HEK293 (cell line): Measurements from ENCODE around the gene UPK3A.

Experiments
- EGR2 ChIP-seq: fragments of 450-650 bp; formaldehyde crosslinking; IDR thresholded peaks from 2 replicates; pipeline ENCODE4 v1.5.1; 2016; ENCODE audit warnings: low read depth, missing biosample characterization, missing genetic modification characterization
- GLI2 ChIP-seq: fragments of 450-650 bp; formaldehyde crosslinking; IDR thresholded peaks from 2 replicates; pipeline ENCODE4; 2017; ENCODE audit warnings: missing biosample characterization, missing genetic modification characterization, low read depth, borderline replicate concordance
- GLI4 ChIP-seq: fragments of 450-650 bp; formaldehyde crosslinking; IDR thresholded peaks from 2 replicates; pipeline ENCODE4 v1.5.1; 2016; ENCODE audit warnings: missing biosample characterization, missing genetic modification characterization
- GLIS1 ChIP-seq: fragments of 450-650 bp; formaldehyde crosslinking; IDR thresholded peaks from 2 replicates; pipeline ENCODE4 v1.5.1; 2016; ENCODE audit warnings: missing biosample characterization, missing genetic modification characterization
- HOXC10 ChIP-seq: sonication (generic); formaldehyde crosslinking; IDR thresholded peaks from 2 replicates; pipeline ENCODE4 v1.8.1; 2023; ENCODE audit warnings: mild to moderate bottlenecking, missing genetic modification reagents
- HOXD13 ChIP-seq: sonication (generic); formaldehyde crosslinking; IDR thresholded peaks from 2 replicates; pipeline ENCODE4 v1.8.0; 2022; ENCODE audit warnings: missing genetic modification reagents, borderline replicate concordance
- KLF1 ChIP-seq: fragments of 450-650 bp; formaldehyde crosslinking; IDR thresholded peaks from 2 replicates; pipeline ENCODE4 v1.5.1; 2016; ENCODE audit warnings: missing biosample characterization, missing genetic modification characterization
- PRDM1 ChIP-seq: fragments of 450-650 bp; formaldehyde crosslinking; IDR thresholded peaks from 2 replicates; pipeline ENCODE4; 2016; ENCODE audit warnings: missing biosample characterization, missing genetic modification characterization
- RBAK ChIP-seq: fragments of 450-650 bp; formaldehyde crosslinking; IDR thresholded peaks from 2 replicates; pipeline ENCODE4 v1.5.1; 2016; ENCODE audit warnings: missing biosample characterization, missing genetic modification characterization
- REPIN1 ChIP-seq: fragments of 450-650 bp; formaldehyde crosslinking; IDR thresholded peaks from 2 replicates; pipeline ENCODE4 v1.5.1; 2017; ENCODE audit warnings: missing biosample characterization, missing genetic modification characterization, low read depth
- TCF7L2 ChIP-seq: IDR thresholded peaks from 2 replicates; pipeline ENCODE4 v1.6.1; 2011; ENCODE audit warnings: low read depth, mild to moderate bottlenecking, inconsistent platforms, low read length, moderate library complexity, borderline replicate concordance
- ZFP3 ChIP-seq: fragments of 450-650 bp; formaldehyde crosslinking; IDR thresholded peaks from 2 replicates; pipeline ENCODE4 v1.5.1; 2016; ENCODE audit warnings: low read depth, missing biosample characterization, missing genetic modification characterization
- ZNF10 ChIP-seq: fragments of 450-650 bp; formaldehyde crosslinking; IDR thresholded peaks from 2 replicates; pipeline ENCODE4 v1.5.1; 2017; ENCODE audit warnings: missing biosample characterization, missing genetic modification characterization
- ZNF138 ChIP-seq: fragments of 450-650 bp; formaldehyde crosslinking; IDR thresholded peaks from 2 replicates; pipeline ENCODE4 v1.5.1; 2016; ENCODE audit warnings: missing biosample characterization, missing genetic modification characterization, borderline replicate concordance
- ZNF16 ChIP-seq: fragments of 450-650 bp; formaldehyde crosslinking; IDR thresholded peaks from 2 replicates; pipeline ENCODE4 v1.5.1; 2016; ENCODE audit warnings: low read depth, missing biosample characterization, missing genetic modification characterization
- ZNF169 ChIP-seq: fragments of 450-650 bp; formaldehyde crosslinking; IDR thresholded peaks from 2 replicates; pipeline ENCODE4 v1.5.1; 2016; ENCODE audit warnings: missing biosample characterization, missing genetic modification characterization
- ZNF174 ChIP-seq: fragments of 450-650 bp; formaldehyde crosslinking; IDR thresholded peaks from 2 replicates; pipeline ENCODE4 v1.5.0; 2017; ENCODE audit warnings: missing biosample characterization, mild to moderate bottlenecking, missing genetic modification characterization
- ZNF274 ChIP-seq, 2 experiments: fragments of 200-500 bp in 1 of 2; fragments of 450-650 bp in 1 of 2; sonication (Bioruptor generic) in 1 of 2; formaldehyde crosslinking in 1 of 2; IDR thresholded peaks; 2 replicates each; pipeline versions ENCODE4 v1.5.1 to v1.6.1; 2014 to 2016; ENCODE audit warnings: borderline replicate concordance in 1 of 2, inconsistent platforms in 1 of 2, low read length in 1 of 2, missing biosample characterization in 1 of 2, missing genetic modification characterization in 1 of 2
- ZNF366 ChIP-seq: fragments of 450-650 bp; formaldehyde crosslinking; conservative IDR thresholded peaks from 2 replicates; pipeline ENCODE4 v1.5.1; 2016; ENCODE audit warnings: missing biosample characterization, missing genetic modification characterization
- ZNF426 ChIP-seq: fragments of 450-650 bp; formaldehyde crosslinking; IDR thresholded peaks from 2 replicates; pipeline ENCODE4 v1.5.1; 2017; ENCODE audit warnings: missing biosample characterization, missing genetic modification characterization, mild to moderate bottlenecking, inconsistent platforms, moderate library complexity
- ZNF48 ChIP-seq: fragments of 450-650 bp; formaldehyde crosslinking; IDR thresholded peaks from 2 replicates; pipeline ENCODE4 v1.5.1; 2016; ENCODE audit warnings: missing biosample characterization, missing genetic modification characterization
- ZNF529 ChIP-seq: fragments of 450-650 bp; formaldehyde crosslinking; IDR thresholded peaks from 2 replicates; pipeline ENCODE4 v1.5.1; 2017; ENCODE audit warnings: missing genetic modification characterization, missing biosample characterization; ENCODE audit not compliant: insufficient replicate concordance
- ZNF530 ChIP-seq: fragments of 450-650 bp; formaldehyde crosslinking; IDR thresholded peaks from 2 replicates; pipeline ENCODE4 v1.5.1; 2016; ENCODE audit warnings: low read depth, missing biosample characterization, missing genetic modification characterization
- ZNF560 ChIP-seq: fragments of 450-650 bp; formaldehyde crosslinking; IDR thresholded peaks from 2 replicates; pipeline ENCODE4 v1.5.1; 2017; ENCODE audit warnings: missing biosample characterization, missing genetic modification characterization, borderline replicate concordance
- ZNF621 ChIP-seq: fragments of 450-650 bp; formaldehyde crosslinking; IDR thresholded peaks from 2 replicates; pipeline ENCODE4 v1.5.1; 2017; ENCODE audit warnings: missing biosample characterization, missing genetic modification characterization
- ZNF654 ChIP-seq: fragments of 450-650 bp; formaldehyde crosslinking; IDR thresholded peaks from 2 replicates; pipeline ENCODE4 v1.5.1; 2016; ENCODE audit warnings: low read depth, missing biosample characterization, missing genetic modification characterization
- ZNF677 ChIP-seq: fragments of 450-650 bp; IDR thresholded peaks from 2 replicates; pipeline ENCODE4 v1.5.0; 2018; ENCODE audit warnings: missing biosample characterization, mild to moderate bottlenecking, missing genetic modification characterization, moderate library complexity
- ZNF777 ChIP-seq: fragments of 450-650 bp; formaldehyde crosslinking; IDR thresholded peaks from 2 replicates; pipeline ENCODE4 v1.5.1; 2017; ENCODE audit warnings: missing biosample characterization, missing genetic modification characterization, borderline replicate concordance
- ZNF785 ChIP-seq: fragments of 450-650 bp; formaldehyde crosslinking; IDR thresholded peaks from 2 replicates; pipeline ENCODE4 v1.5.1; 2016; ENCODE audit warnings: missing biosample characterization, missing genetic modification characterization
- ZNF837 ChIP-seq: fragments of 450-650 bp; formaldehyde crosslinking; IDR thresholded peaks from 2 replicates; pipeline ENCODE4 v1.5.1; 2016; ENCODE audit warnings: missing biosample characterization, missing genetic modification characterization
- TF ChIP-seq, protein P1 (sequence below): fragments of 450-650 bp; IDR thresholded peaks from 2 replicates; pipeline ENCODE4 v1.5.1; 2018; ENCODE audit warnings: missing biosample characterization, missing genetic modification characterization
- TF ChIP-seq, protein P2 (sequence below): fragments of 450-650 bp; formaldehyde crosslinking; IDR thresholded peaks from 2 replicates; pipeline ENCODE4 v1.5.1; 2016; ENCODE audit warnings: missing biosample characterization, missing genetic modification characterization
- TF ChIP-seq, protein P3 (sequence below): fragments of 450-650 bp; formaldehyde crosslinking; IDR thresholded peaks from 2 replicates; pipeline ENCODE4 v1.5.1; 2017; ENCODE audit warnings: missing biosample characterization, missing genetic modification characterization
- TF ChIP-seq, protein P4 (sequence below): fragments of 450-650 bp; formaldehyde crosslinking; IDR thresholded peaks from 2 replicates; pipeline ENCODE4 v1.5.1; 2016; ENCODE audit warnings: missing biosample characterization, missing genetic modification characterization
- TF ChIP-seq, protein P5 (sequence below): fragments of 450-650 bp; formaldehyde crosslinking; IDR thresholded peaks from 2 replicates; pipeline ENCODE4 v1.5.1; 2017; ENCODE audit warnings: missing biosample characterization, missing genetic modification characterization

The UPK3A gene

DNA sequence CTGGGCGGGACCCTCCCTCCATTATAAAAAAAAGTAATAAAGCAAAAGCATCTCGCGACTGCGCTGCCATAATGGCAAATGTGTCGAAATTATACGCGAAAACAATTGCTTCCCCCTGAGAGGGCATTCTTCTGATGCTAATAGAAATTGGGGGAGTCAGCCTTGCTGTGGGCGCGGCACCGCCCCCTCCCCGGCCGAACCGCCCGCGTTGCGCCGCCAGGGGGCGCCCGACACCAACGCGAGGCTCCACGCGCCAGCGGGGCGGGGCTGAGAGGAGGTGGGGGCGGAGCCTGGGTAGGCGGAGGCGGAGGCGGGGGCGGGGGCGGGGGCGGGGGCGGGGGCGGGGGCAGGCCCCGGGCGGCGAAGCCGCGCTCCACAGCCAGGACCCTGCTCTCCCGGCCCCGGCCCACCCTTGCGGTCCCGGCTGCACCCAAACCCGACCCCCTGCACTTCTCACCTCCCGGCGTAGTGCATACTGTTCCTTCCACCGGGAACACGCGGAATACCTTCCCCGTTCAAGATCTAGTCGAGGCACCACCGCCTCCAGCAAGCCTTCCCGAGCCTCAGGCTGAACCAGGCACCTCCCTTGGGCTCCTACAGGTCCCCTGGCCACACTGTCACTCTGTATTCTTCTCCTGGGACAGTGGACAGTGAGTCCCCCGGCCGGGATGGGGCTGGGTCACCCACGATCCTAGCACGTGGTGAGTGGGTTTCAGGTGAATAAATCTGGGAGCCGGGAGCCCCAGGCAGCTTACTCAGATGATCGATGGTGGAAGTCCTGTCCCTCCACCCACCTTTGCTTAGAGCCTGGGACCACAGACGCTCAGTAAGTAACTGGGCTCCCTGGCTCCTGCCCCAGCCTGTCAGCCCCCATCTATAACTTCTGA is 15.5 kb upstream of the UPK3A start (continued):
- TF ChIP-seq, protein P1, sequence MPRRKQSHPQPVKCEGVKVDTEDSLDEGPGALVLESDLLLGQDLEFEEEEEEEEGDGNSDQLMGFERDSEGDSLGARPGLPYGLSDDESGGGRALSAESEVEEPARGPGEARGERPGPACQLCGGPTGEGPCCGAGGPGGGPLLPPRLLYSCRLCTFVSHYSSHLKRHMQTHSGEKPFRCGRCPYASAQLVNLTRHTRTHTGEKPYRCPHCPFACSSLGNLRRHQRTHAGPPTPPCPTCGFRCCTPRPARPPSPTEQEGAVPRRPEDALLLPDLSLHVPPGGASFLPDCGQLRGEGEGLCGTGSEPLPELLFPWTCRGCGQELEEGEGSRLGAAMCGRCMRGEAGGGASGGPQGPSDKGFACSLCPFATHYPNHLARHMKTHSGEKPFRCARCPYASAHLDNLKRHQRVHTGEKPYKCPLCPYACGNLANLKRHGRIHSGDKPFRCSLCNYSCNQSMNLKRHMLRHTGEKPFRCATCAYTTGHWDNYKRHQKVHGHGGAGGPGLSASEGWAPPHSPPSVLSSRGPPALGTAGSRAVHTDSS (tag by site-specific recombination), result no peak
- TF ChIP-seq ZNF48 (tag by site-specific recombination) (no peak), HOXC10 (CRISPR knock-in tag) (no peak), ZNF785 (no peak), ZNF530 (no peak), ZNF16 (tag by site-specific recombination) (no peak), EGR2 (tag by site-specific recombination) (peak; percentile 39; the same call in 1 of the 2 replicates), ZNF529 (tag by site-specific recombination) (no peak), ZNF426 (tag by site-specific recombination) (no peak), REPIN1 (tag by site-specific recombination) (no peak), ZNF621 (tag by site-specific recombination) (no peak), HOXD13 (no peak), ZNF174 (no peak), GLI4 (tag by site-specific recombination) (no peak), ZFP3 (no peak), RBAK (no peak), KLF1 (tag by site-specific recombination) (no peak; the same call in 1 of the 2 replicates), ZNF274 (IDR thresholded peaks at IDR 0.05; ENCODE audit: low read length) (no peak), ZNF274 (tag by site-specific recombination; IDR thresholded peaks at IDR 0.05; ENCODE audit: borderline replicate concordance) (no peak), ZNF366 (no peak), ZNF677 (tag by site-specific recombination) (no peak), ZNF10 (tag by site-specific recombination) (no peak), GLI2 (tag by site-specific recombination) (no peak), ZNF560 (tag by site-specific recombination) (no peak), GLIS1 (peak; percentile 48; the same call in 1 of the 2 replicates), TCF7L2 (no peak), PRDM1 (tag by site-specific recombination) (no peak), ZNF169 (no peak), ZNF138 (no peak), ZNF777 (tag by site-specific recombination) (no peak), ZNF837 (no peak), ZNF654 (tag by site-specific recombination) (peak; percentile 39)
- TF ChIP-seq, protein P2, sequence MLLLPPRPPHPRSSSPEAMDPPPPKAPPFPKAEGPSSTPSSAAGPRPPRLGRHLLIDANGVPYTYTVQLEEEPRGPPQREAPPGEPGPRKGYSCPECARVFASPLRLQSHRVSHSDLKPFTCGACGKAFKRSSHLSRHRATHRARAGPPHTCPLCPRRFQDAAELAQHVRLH, result no peak
- TF ChIP-seq, protein P3, sequence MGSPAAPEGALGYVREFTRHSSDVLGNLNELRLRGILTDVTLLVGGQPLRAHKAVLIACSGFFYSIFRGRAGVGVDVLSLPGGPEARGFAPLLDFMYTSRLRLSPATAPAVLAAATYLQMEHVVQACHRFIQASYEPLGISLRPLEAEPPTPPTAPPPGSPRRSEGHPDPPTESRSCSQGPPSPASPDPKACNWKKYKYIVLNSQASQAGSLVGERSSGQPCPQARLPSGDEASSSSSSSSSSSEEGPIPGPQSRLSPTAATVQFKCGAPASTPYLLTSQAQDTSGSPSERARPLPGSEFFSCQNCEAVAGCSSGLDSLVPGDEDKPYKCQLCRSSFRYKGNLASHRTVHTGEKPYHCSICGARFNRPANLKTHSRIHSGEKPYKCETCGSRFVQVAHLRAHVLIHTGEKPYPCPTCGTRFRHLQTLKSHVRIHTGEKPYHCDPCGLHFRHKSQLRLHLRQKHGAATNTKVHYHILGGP (tag by site-specific recombination), result no peak
- TF ChIP-seq, protein P4, sequence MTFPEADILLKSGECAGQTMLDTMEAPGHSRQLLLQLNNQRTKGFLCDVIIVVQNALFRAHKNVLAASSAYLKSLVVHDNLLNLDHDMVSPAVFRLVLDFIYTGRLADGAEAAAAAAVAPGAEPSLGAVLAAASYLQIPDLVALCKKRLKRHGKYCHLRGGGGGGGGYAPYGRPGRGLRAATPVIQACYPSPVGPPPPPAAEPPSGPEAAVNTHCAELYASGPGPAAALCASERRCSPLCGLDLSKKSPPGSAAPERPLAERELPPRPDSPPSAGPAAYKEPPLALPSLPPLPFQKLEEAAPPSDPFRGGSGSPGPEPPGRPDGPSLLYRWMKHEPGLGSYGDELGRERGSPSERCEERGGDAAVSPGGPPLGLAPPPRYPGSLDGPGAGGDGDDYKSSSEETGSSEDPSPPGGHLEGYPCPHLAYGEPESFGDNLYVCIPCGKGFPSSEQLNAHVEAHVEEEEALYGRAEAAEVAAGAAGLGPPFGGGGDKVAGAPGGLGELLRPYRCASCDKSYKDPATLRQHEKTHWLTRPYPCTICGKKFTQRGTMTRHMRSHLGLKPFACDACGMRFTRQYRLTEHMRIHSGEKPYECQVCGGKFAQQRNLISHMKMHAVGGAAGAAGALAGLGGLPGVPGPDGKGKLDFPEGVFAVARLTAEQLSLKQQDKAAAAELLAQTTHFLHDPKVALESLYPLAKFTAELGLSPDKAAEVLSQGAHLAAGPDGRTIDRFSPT, result no peak
- TF ChIP-seq, protein P5, sequence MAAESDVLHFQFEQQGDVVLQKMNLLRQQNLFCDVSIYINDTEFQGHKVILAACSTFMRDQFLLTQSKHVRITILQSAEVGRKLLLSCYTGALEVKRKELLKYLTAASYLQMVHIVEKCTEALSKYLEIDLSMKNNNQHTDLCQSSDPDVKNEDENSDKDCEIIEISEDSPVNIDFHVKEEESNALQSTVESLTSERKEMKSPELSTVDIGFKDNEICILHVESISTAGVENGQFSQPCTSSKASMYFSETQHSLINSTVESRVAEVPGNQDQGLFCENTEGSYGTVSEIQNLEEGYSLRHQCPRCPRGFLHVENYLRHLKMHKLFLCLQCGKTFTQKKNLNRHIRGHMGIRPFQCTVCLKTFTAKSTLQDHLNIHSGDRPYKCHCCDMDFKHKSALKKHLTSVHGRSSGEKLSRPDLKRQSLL, result no peak
